A172 (cell line): ENCODE results near the gene MCL1. TPM values are rescaled to one million over a fixed set of nuclear protein-coding genes. Genes with fewer than 3 reads are reported as not detected.

Source experiments
- DNase-seq: peaks from one replicate; pipeline ENCODE4 v3.0.0-alpha.2; 2015; ENCODE audit warnings: low spot score
- total RNA-seq: library from RNA; depleted of rRNA; stranded (reverse); fragments of >200 nt; shearing (Covaris generic); gene quantifications from 2 replicates; pipeline ENCODE4 v1.2.3, GENCODE V29; 2014

The MCL1 gene
- total RNA-seq, 1 experiment from 2014 or later, result 224 TPM

- DNase-seq, result no peak
Measured at GRCh38 chr1:150557813-150558212, 21.6 kb downstream of the MCL1 start.

DNA sequence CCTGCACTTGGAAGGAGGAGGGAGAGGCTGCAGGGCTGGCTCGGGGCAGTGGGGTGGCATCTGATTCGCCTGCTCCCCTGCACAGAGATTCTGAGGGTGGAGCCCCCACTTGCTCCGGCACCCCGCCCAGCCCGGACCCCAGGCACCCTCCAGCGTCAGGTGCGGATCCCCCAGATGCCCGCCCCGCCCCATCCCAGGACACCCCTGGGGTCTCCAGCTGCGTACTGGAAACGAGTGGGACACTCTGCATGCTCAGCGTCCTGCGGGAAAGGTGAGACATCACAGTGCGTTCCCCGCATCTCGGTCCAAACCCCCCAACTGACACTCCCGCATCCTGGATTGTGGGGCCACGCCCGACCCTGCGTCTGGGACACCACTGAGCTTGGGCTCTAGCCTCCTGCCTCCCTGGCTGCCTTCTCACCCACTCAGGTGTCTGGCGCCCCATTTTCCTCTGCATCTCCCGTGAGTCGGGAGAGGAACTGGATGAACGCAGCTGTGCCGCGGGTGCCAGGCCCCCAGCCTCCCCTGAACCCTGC lies 22.3 kb downstream of the MCL1 start:
- no peak for DNase-seq

- no peak for DNase-seq
Measured at GRCh38 chr1:150555971-150556865, 23.2 kb downstream of the MCL1 start.

DNA sequence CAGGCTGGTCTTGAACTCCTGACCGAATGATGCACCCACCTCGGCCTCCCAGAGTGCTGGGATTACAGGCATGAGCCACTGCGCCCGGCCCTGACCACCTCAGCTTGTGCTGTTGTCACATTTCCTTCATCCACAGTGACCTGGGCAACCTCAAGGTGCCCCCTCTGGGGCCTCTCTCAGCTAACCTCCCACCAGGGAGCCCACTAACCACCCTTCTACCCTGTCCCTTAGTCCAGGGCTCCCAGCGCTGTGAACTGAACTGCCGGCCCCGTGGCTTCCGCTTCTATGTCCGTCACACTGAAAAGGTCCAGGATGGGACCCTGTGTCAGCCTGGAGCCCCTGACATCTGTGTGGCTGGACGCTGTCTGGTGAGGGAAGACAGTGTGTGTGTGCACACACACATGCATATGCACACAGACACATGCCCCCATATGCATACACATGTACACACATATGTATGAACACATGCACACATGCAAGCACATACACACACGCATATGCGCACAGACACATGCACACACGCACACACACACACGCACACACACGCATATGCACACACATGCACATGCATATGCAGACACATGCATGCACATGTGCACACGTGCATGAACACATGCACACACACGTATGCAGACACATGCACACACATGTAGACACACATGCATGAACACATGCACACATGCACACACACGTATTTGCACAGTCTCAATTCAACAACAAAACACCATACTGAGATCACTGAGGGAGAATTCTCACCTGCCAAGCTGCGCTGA lies 24.0 kb downstream of the MCL1 start:
- no peak for DNase-seq

- no peak for DNase-seq
Measured at GRCh38 chr1:150554086-150554452, 25.3 kb downstream of the MCL1 start.

DNA sequence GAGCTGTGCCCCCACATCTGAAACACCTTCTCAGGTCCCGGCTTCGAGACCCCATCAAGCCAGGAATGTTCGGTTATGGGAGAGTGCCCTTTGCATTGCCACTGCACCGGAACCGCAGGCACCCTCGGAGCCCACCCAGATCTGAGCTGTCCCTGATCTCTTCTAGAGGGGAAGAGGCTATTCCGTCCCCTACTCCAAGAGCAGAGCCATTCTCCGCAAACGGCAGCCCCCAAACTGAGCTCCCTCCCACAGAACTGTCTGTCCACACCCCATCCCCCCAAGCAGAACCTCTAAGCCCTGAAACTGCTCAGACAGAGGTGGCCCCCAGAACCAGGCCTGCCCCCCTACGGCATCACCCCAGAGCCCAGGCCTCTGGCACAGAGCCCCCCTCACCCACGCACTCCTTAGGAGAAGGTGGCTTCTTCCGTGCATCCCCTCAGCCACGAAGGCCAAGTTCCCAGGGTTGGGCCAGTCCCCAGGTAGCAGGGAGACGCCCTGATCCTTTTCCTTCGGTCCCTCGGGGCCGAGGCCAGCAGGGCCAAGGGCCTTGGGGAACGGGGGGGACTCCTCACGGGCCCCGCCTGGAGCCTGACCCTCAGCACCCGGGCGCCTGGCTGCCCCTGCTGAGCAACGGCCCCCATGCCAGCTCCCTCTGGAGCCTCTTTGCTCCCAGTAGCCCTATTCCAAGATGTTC lies 25.9 kb downstream of the MCL1 start:
- no peak for DNase-seq

DNA sequence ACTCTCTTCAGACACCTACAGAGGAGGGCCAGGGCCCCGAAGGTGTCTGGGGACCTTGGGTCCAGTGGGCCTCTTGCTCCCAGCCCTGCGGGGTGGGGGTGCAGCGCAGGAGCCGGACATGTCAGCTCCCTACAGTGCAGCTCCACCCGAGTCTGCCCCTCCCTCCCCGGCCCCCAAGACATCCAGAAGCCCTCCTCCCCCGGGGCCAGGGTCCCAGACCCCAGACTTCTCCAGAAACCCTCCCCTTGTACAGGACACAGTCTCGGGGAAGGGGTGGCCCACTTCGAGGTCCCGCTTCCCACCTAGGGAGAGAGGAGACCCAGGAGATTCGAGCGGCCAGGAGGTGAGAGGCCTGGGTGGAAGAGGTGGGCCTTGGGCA lies 26.5 kb downstream of the MCL1 start:
- DNase-seq, result no peak

GRCh38 chr1:150552128-150552910 lies 27.1 kb downstream of the MCL1 start:
- peak; percentile 88 for DNase-seq

- DNase-seq, result no peak
Measured at GRCh38 chr1:150551784-150552127, 27.7 kb downstream of the MCL1 start.

DNA sequence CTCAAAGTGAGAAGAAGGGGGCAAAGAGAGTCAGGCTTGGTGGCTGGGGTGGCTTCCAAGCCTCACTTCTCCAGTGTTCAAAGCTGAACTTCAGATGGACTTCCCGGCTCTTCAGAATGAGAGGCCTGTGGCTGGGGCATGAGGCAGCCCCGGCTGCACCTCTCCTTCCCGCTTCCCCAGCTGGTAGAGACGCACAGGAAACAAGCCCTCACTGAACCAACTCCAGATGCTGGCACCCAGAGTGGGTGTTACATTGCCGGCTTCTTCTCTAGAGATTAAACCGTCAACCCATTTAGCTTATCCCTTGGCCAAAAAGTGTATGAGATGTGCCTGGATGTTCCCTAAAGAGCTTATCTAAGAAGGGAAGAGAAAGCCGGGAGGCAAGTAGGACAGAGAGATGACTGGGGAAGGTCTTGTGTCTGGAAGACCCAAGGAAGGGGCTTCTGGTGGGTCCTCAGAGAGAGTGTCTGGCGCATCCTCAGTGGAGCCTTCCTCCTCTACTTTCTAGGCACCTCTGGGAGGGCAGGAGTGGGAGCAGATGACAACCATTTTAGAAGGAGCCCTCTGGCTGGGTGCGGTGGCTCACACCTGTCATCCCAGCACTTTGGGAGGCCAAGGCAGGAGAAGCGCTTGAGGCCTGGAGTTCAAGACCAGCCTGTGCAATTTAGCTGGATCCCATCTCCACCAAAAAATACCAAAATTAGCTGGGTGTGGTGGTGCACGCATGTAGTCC lies 28.2 kb downstream of the MCL1 start:
- DNase-seq, result no peak

DNA sequence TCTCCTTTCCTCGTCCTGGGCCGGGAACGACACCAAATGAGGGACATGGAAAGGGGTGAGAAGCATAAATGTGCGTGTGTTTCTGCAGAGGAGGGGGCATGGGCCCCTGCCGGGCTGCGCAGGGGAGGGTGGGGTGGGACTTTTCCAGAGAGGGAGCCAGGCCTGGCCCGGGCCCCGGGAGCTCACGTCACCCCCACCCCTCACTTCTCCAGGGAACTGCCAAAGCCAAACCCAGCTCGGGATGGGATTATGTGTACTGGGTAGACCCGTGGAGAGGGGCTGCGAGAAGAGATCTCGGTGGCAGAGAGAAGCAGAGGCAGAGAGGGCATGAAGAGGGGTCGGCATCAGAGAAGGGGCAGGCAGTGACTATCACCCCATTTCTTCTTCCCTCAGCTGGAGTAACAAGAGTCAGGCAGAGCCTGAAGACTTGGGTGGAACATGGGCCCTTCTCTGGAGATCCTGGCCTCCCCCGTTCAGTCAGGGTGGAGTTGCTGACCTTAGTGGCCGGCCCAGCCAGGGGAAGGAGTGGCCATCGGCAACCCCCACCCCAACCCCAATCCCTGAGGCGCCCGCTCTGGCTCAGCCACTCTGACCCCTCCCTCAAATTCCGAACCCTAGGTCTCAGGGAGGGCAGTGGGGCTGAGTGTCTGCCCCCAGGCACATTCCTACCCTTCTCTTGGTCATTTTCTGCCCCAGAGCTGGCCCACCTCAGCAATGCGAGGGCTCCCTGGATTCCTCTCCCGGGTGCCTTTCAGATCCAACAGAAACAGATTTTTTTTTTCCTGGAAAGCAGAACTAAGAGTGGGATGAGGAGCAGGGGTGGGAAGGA lies 29.0 kb downstream of the MCL1 start:
- DNase-seq, result no peak

- DNase-seq, result no peak
Measured at GRCh38 chr1:150549496-150550221, 29.8 kb downstream of the MCL1 start.

- peak; percentile 57 for DNase-seq
Measured at GRCh38 chr1:150548632-150549495, 30.5 kb downstream of the MCL1 start, which contains the start of gene ADAMTSL4. Gene ADAMTSL4 (plus strand): TSS chr1:150549408. CDS start chr1:150552289, 2,881 bp downstream.

- no peak for DNase-seq
Measured at GRCh38 chr1:150548324-150548631, 31.1 kb downstream of the MCL1 start.

GRCh38 chr1:150546294-150546937 lies 33.0 kb downstream of the MCL1 start:
- no peak for DNase-seq

GRCh38 chr1:150545486-150546032 lies 33.9 kb downstream of the MCL1 start:
- DNase-seq, result no peak

- no peak for DNase-seq
Measured at GRCh38 chr1:150544204-150544603, 35.2 kb downstream of the MCL1 start.
